Stimulated activated CD4-positive, alpha-beta T cell treated with anti-CD3 and anti-CD28 coated beads, Interleukin-1b, Interleukin-23, amount 100 ng/mL, for 48 hours (primary cell): ENCODE measurements around the gene MCF2L2.
A peak's percentile ranks its signal among the peaks of the same experiment; 100 is the strongest.
"Not testable (repeated sequence)": the region's sequence is repeated elsewhere in the genome, so short reads cannot be mapped to it uniquely, and the experiment has no call there.

Experiments
- DNase-seq: peaks from one replicate; pipeline ENCODE4 v3.0.0-alpha.2; 2020

Gene MCF2L2

DNA sequence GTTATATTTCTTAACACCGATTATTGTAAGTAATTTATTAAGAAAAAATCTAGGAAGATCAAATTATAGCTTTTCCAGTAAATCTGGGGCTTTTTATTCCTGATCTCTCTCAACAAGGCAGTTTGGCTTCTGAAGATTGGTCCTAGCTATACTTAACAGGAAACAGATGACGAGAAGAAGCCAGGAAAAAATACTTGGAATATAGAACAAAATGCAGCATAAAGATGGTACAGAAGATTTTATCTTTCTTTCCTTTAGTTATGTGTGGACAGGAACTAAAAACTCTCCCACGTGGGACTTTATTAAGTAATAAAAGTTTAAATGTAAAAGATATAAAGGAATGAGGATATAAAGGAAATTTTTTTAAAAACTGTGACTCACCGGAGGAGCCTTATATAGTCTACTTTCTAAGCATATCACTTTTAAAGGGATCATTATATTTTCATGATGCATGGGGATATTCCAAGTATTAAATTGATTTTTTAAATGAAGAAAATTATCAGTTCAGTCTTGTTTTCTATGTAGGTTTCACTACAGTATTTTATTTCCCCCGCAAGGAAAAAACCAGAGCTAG lies 167.2 kb downstream of the MCF2L2 start:
- DNase-seq: no peak

DNA sequence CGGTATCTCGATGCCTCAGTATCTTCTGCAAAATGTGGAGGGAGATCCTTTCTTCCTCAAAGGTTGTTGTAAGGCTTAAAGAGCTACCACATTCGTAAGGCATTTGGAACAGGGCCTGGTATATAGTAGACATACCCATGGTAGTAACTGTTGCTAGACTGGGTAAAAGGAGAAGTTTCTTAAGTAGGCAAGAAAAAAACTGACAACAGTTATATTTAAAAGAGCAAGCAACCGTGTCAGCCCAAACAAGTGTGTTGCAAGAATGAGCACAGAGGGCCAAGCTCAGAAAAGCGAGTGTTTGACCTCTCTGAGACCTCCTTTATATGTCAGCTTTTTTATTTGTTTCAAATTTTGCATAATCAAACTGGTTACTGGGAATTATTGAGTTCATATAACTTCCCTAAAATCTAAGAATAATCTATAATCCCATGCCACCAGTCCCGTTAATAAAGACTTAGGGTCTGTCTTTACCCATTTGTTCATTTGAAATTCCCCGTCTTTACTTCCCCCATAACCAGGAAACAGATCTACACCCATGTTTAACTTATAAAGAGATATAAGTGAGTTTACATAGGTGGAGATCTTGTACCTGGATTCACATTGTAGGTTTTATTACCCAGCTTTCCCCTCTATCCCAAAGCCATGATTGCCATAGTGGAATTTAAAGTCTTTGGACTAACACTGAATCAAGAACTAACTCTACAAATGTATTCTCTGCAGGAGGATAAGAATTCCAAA lies 168.1 kb downstream of the MCF2L2 start:
- no peak for DNase-seq

DNA sequence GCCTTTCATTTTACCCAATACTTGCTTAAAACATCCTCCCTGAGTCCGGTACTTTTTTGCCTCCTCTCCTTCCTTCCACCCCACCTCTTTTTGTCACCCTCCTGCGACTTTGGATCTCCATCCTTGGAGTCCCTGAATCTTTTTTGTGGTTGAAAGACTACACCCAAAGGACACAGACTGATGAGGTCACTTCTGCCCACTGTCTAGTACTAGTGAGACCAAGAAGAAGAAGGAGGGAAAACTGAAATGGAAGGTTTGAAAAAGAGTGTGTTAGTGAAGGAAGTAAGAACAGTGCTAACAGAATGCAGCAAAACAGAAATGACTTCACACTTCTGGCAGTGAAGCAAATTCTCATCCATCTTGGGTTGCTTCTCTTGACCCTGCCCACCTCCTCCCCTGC lies 168.8 kb downstream of the MCF2L2 start:
- no peak for DNase-seq

DNA sequence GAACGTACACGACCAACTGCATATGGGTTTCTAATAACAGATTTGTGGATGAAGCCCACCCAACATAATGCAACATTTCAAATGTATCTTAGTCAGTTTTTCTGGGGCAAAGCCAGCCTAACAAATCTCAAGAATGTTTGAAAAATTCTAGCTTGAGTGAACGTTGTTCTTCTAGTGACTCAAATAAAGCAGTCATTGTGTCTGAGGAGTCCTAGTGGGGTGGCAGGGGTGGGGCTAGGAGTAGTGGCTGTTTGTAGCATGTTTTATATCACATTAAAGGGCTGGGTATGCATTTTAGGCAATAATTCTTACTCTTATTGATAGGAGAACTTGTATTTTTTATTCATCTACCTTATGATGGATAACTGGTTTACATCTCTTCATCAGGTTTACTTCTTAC lies 169.3 kb downstream of the MCF2L2 start:
- no peak for DNase-seq

DNA sequence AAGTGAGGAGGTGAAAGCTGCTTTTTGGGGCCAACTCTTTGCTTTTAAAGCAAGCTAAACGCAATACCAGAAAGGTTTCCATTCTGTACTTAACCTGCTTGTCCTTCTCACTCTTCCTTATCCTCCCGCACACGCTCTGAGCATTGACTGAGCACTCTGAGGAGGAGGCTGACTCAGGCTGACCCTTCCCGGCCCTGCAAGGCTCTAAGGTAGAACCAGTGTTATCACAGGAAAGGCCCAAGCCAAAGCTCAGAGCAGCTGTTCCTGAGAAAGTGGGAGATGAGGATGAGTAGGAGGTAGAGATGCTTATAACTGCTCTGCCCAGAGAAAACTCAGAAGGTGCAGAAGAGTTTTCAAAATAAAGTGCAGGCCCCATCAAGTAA lies 173.1 kb downstream of the MCF2L2 start:
- DNase-seq: no peak

DNA sequence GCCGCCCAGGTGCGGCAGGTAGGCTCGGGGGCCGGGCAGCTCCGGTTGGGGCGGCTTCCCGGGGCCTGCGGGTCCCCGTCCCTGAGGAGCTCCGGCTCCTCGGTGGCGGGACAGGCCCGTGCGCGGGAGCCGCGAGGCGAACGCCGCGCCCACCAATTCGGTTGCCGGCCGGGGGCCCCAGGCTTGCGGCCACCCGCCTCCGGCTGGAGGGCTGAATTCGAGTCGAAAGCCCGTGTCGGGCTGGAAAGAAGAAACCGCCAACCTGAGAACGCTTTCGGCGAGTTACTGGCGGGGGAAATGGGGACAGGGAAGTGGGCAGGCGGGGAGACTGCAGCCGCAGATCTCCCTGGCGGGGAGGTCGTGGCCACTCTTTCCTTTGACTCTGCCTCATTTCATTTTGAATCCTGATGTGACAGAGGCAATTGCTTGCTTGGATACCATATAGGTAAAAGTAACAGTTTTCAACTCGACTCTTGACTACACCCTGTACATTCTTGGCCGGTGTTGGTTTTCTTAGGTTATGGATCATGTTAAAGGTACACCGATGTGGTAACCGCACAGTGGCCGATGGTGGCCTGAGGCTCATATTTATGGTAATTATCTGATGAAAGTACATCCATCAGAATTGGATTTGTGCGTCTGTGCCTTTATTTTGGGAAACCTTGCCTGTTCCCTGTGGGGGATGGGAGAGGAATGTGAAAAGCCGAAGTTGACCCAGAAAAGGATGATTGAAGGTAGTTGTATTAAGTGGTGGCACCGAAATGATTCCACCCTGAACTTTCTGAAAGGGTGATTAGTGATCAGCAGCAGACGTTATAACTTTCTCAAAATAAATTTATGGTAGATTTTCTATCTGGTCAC lies 173.7 kb downstream of the MCF2L2 start:
- DNase-seq: no peak

DNA sequence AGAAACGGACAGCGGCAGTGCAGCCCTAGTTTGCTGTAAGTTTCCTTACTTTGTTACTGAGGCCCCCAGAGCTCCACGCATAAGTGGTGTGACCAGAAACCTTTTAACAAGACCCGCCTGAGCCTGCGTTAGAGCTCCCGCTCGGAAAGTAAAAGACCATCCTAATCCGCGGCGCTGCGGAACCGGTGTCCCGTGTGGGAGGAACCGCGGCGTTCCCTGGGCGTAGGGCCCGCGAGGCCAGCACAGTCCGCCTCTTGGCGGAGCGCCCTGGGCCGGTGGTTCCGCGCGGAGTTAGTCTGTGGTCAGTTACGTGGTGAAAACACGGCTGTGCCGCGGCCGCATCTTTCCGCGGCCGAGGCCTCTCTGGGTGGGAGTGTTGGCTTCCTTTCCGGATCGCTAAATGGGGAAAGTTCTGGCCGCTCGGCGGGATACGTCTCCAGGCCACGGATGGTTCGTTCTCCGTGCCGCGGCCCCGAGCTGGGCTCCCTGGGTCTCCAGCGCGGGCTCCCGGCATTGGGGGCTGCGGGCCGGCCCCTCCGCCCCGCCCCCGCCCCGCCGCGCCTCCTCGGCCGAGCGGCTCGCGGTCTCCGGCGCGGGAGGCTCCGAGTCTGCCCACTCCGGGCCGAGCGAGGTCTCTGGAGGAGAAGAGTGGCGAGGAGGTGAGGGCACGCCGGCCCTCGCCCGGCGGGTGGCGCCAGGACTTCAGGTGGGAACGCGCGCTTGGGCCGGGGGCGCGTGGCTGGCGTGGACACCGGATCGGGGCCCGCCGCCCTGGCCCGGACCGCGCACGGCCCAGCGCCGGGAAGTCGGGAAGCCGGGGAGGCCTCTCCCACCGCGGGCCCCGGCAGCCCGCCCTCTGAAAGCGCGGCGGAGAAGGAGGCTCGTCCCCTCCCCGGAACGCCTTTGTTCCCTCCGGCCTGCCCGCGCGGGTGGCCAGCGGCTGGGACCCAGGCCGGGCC lies 174.6 kb downstream of the MCF2L2 start:
- no peak for DNase-seq

DNA sequence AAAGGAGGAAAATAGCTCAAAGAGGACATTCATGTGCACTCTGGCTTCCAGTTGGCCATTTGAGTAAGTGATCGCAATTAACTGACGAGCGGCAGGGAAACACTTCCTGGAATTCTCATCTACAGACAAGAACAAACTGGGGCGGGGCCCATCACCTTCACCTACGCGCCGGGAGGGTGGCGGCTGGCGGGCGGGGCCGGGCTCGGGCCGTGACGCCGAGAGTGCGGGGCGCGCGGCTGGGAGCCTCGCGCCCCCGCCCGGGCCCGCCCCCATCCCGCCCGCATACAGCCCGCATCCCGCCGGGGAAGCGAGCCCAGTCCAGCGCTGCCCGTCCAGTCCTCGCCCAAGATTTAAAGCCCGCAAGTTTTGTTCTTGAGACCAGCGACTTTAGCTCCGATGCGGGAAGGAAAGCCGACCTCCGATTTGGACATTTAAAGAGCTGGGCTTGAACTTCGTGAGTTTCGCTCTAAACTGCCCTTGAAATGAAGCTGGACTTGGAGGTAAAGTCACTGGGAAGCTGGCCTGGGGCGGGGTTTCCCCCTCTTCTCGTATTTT lies 175.4 kb downstream of the MCF2L2 start, which contains the start of gene B3GNT5:
Gene B3GNT5, plus strand, starts transcription at position 281 of the 555 bp plus-strand sequence. CDS start 16,546 bp downstream, outside the sequence.
- DNase-seq: peak; percentile 46

DNA sequence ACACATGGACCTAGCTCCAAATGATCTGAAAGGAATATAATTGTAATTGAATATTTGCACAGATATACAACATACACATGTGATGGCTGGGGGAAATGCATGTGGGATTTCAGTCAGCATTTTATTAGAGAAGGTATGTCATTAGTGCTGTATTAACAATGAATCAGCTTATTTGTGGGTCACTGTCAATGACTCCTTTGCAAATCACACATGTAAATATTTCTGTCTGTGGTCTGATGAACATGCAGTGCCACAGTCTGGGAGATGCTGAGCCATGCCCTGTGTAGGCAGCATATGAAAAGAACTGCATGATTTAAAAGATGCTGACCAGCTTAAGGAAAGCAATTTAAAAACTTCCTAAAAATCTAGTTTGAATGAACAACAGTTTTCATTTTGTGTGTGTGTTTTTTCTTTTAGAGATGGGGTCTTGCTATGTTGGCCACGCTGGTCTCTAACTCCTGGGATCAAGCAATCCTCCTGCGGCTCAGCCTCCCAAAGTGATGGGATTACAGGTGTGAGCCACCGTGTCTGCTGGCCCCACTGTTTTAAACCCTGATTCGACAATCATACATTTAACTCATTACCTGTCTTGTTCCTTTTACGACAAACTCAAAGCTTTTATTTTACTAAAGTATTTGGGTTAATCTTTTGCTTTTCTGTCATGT lies 176.2 kb downstream of the MCF2L2 start:
- no peak for DNase-seq

DNA sequence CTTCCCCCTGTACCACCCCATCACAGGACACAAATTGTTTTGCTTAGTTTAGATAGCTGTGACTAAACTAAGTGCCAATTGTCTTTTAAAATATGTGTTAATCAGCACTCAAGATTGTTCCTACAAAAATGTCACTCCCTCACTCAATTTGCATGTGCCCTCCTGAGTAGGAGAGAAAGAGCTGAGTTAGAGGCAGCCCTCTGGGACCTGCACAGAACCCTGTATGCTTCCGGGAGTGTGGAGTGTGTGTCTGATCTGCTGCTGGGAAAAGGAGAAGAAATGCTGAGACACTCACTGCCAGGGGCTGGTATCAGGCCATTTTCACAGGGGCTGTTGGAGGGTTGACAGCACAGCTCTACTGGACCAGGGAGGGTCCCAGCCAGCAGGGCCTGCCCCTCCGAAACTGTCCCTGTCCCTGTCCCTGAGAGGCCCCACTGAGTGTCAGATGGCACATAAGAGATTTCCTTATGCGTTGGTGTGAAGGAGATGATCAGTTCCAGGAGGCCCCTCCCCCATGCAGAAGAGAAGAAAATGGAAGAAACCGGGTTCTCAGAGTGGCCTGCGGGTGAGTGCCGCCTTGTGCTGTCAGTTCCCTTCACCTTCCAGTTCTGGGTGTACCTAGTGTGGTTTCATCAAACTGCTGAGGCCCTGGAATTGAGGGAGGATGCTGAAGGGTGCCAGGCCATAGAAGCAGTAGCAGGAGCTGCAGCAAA lies 179.3 kb downstream of the MCF2L2 start:
- no peak for DNase-seq

DNA sequence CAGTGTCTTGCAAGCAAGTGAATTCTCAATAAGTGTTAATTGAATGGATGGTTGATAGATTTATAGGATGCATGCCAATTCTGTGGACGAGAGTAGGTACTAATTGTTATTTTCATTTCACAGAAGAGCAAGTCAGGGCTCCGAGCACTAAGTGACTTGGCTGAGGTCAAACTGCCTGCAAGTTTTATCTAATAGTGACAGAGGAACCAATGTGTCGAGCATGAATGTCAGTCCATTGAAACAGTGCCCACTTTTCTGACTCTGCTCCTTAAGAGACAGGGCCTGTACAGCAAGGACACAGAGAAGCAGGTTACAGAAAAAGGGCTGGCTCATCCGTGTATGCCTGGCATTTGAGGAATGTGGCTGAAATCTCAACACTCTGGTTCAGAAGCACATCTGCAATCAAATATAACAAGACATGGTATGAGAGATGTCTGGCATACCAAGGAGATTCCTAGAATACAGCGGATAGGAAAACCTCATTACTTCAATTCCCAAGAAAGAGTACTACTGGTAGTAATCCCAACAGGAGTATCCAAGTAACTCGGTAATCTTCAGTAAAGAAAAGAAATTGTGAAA lies 181.3 kb downstream of the MCF2L2 start:
- DNase-seq: no peak

DNA sequence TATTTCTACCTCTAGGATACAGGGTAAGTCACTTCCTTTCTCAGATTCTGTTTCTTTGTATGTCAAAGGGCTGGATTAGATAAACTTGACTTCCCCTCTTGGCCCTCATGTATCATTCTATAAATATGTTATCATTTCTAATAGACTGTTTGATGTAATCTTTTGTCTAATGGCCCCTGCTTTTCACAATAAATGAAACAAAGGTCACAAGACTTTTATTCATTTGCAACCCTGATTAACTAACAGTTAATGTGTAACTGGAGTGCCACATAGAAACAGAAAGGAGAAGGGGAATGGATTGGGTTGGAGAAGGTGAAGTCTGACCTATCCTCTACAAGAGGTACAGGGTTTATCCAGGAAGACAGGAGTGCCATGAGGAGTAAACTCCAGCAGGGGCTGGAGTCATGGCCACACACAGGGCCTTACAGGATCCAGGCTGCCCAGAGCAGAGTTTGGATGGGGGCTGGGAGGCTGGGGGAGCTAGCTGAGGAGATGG lies 183.4 kb downstream of the MCF2L2 start:
- DNase-seq: no peak

DNA sequence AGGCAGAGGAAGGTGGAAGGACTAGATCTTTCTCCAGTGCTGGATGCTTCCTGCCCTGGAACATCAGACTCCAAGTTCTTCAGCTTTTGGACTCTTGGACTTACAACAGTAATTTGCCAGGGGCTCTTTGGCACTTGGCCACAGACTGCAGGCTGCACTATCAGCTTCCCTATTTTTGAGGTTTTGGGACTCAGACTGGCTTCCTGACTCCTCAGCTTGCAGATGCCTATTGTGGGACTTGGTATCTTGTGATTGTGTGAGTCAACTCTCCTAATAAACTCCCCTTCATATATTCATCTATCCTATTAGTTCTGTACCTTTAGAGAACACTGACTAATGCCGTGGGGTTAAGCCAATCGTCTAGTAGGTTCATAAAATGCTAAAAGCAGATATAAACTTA lies 184.2 kb downstream of the MCF2L2 start:
- DNase-seq: no peak

DNA sequence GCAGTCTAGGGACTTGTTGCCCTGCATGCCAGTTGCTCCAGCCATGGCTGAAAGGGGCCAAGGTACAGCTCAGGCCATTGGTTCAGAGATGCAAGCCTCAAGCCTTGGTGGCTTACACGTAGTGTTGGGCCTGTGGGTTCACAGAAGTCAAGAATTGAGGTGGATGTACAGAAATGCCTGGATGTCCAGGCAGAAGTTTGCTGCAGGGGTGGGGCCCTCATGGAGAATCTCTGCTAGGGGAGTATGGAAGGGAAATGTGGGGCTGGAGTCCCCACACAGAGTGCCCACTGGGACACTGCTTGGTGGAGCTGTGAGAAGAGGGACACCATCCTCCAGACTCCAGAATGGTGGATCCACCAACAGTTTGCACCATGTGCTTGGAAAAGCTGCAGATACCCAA lies 186.0 kb downstream of the MCF2L2 start:
- DNase-seq: no peak

DNA sequence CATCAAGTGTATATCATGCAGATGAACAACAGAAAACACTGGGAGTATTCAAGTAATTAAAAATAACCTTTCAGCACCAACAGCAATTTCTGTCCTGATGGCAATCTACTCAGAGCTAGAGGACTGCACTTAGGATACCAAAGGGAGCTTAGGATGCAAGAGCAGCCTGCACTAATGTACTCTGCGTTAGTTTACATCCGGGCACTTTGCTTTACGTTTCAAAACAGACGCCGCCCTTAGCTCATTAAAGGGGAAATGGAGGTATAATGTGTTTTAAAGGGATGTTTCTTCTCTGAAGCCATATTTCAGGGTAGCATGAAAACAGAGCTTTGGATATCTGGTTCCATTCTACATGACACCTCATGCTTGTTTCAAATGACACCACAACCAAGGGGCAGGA lies 189.4 kb downstream of the MCF2L2 start:
- no peak for DNase-seq

DNA sequence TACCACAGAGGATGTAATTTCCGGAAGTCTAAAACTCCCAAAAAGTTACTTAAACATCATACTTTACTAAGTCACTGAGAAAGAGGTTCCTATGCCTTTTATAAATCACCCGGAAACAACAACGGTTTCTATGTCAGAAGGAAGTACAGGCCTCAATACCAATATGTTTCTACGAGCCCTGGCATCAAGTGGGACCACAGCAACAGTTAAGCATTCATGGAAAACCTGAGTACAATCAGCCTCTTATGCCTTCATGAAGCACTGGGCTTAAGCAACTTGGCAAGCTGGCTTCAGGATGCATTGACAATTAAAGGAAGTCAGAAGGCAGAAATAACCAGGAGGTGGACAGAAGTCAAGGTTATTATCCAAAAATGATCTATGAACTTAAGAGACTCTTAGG lies 194.5 kb downstream of the MCF2L2 start:
- no peak for DNase-seq

DNA sequence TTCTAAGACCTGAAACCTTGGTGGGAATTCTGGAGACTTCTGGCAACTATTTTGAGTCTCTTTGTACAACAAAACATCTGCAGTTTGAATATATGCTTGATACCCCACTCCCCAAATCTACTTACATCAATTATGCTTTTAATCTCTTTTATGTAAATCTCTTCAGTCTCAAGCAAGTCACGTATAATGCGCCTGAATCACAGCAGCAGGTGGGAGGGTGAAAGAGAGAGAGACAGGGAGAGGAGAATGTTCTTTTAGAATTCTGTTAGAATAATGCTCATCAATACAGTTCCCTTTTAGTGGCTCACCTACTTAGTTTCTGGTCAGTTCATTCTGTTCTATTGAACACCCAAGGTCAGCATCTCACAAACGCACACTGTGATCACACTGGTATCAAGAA lies 197.6 kb downstream of the MCF2L2 start:
- DNase-seq: no peak

DNA sequence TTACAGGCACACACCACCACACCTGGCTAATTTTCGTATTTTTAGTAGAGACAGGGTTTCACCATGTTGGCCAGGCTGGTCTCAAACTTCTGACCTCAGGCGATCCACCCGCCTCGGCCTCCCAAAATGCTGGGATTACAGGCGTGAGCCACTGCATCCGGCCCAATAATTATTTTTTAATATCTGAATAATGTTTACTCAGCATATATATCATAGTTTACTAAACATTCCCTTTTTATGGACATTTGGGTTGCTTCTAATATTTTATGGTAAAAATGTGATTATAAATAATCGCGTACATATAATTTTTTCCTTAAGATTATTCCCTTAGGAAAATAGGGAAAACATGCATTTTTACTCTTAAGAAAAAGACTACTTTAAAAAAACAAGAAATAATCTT lies 198.2 kb downstream of the MCF2L2 start:
- not testable (repeated sequence) for DNase-seq

DNA sequence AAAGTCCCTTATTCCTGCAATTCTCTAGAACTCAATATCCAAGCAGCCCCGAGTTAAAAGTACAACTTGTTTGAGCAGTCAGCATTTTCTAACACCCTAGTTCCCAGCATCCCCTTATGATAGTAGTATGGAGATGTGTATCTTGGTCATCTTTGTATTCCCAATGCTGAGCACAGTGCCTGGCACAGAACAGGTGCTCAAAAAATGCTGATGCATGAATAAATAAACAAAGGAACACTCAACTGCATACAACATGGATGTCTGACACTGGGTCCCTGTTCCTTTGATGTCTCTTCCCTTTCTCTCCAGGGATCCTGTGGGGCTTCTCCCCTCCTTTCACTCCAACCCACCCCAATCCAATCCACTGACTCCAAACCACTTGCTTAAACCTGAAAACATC lies 199.2 kb downstream of the MCF2L2 start:
- no peak for DNase-seq

DNA sequence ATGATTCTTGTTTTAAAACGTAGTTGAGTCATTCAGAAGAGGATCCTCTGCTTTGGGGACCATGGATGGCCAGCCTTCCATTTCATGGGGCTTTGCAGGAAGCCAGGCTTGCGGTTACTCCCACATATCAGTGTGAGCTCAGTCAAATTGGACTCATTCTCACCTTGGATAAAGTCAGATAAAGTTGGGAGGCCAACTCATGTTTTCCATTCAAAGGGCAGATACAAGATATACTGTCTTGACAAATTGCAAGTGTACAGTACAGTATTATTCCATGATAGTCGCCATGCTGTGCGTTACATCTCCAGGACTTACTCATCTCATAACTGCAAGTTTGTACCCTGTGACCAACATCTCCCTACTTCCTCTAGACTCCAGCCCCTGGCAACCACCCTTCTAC lies 200.8 kb downstream of the MCF2L2 start:
- DNase-seq: peak; percentile 55
